MG63 (cell line): ENCODE measurements around the gene VAV3. TPM values are rescaled to one million over a fixed set of nuclear protein-coding genes. Genes with fewer than 3 reads are reported as not detected.
"Not testable (repeated sequence)": the region's sequence is repeated elsewhere in the genome, so short reads cannot be mapped to it uniquely, and the experiment has no call there.

Source experiments
- DNase-seq: peaks from one replicate; pipeline ENCODE4 v3.0.0-alpha.2; 2020
- H3K27me3 ChIP-seq: fragments of 250-450 bp; sonication (Bioruptor Pico); 2 replicates; pipeline ENCODE4 v1.5.1; 2020; ENCODE audit warnings: mild to moderate bottlenecking, moderate library complexity
- H3K36me3 ChIP-seq: fragments of 250-450 bp; sonication (Bioruptor Pico); 2 replicates; pipeline ENCODE4 v1.5.1; 2020; ENCODE audit warnings: mild to moderate bottlenecking, moderate library complexity
- H3K4me3 ChIP-seq: fragments of 250-450 bp; sonication (Bioruptor Pico); 2 replicates; pipeline ENCODE4 v1.5.1; 2020; ENCODE audit warnings: mild to moderate bottlenecking, moderate library complexity
- H3K9me3 ChIP-seq: fragments of 250-450 bp; sonication (Bioruptor Pico); 2 replicates; pipeline ENCODE4 v1.5.1; 2020; ENCODE audit warnings: mild to moderate bottlenecking, moderate library complexity
- total RNA-seq: library from RNA; depleted of rRNA; stranded (reverse); fragments of >200 nt; shearing (Covaris generic); gene quantifications from 2 replicates; pipeline ENCODE4 v1.2.3, GENCODE V29; 2014; ENCODE audit warnings: low replicate concordance

Gene VAV3
- total RNA-seq, 1 experiment from 2014 or later: 0.30 TPM

DNA sequence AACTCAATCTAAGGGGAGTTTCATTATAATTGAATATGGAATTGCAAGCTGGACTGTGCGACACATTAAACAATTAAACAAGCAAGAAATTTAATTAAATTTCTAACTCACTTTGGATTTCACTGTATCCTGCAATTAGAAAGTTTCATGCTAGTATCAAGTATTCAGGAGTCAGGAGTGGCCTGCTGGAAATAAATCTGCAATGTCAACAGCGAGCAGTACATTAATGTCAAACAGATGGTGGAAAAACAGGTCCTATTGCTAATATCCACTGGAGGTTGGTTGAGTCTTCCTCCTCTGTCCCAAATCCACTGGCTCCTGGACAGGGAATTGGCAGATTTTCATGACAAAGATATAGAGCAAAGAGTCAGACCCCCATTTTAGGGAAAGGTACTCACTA lies 237.1 kb downstream of the VAV3 start:
- H3K36me3 ChIP-seq: no peaks in the 10 kb centered on the region
- H3K4me3 ChIP-seq: no peak overlapping the region
- DNase-seq: no peak
- H3K9me3 ChIP-seq: no peaks in the 10 kb centered on the region
- H3K27me3 ChIP-seq: no peaks in the 10 kb centered on the region

DNA sequence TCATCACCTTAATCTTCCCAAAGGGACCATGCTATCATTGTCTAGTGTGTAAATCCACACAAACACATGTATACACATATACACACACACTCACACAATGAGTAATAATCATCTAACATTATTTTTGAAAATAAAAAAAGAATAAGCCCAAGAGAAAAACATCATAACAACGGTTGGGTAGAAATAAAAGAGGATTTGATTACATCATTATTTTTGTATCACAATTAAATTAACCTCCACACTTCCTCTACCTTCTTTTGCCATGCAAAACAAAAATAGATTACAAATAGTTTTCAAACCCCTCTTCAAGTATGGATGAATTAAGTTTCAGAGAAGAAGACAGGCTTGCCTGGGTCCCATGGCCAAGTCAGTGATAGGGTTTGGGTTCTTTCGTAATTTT lies 238.1 kb downstream of the VAV3 start:
- Histone ChIP-seq H3K4me3 (no peak overlapping the region), H3K36me3 (no peaks in the 10 kb centered on the region)
- no peak for DNase-seq

DNA sequence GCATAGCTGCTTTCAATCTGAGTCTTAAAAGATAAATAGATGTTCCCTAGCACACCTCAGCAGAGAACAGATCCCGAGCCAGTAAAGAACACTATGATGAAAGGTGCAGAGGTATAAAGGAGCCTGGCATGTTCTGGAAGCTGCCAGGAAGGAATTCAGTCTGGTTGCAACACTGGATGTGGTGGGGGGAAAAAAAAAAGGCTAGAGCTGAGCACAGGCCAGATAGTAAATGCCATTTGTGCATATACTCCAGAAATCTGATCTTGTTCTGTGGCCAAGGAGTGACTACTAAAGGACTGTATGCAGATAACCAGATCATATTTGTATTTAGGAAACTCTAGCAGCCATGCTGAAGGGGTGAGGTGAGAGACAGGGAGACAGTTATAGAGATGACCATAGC lies 240.3 kb downstream of the VAV3 start:
- no peaks in the 10 kb centered on the region for H3K27me3 ChIP-seq
- no peak for DNase-seq
- H3K36me3 ChIP-seq: no peaks in the 10 kb centered on the region
- H3K4me3 ChIP-seq: no peak overlapping the region
- peaks cover 1% of the 10 kb centered on the region for H3K9me3 ChIP-seq

More for the DNA sequence above, 238.1 kb downstream of the VAV3 start:
- Histone ChIP-seq H3K27me3 (no peaks in the 10 kb centered on the region), H3K9me3 (no peaks in the 10 kb centered on the region)

DNA sequence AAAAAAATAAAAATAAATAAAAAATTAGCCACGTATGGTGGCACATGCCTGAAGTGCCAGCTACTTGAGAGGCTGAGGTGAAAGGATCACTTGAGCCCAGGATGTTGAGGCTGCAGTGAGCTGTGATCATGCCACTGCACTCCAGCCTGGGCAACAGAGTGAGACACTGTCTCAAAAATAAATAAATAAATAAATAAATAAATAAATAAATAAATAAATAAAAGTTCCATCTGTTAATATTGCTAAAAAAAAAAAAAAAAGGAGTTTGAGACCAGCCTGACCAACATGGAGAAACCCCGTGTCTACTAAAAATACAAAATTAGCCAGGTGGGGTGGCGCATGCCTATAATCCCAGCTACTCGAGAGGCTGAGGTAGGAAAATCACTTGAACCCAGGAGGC lies 244.8 kb downstream of the VAV3 start:
- peaks cover 11% of the 10 kb centered on the region for H3K9me3 ChIP-seq
- DNase-seq: not testable (repeated sequence)

DNA sequence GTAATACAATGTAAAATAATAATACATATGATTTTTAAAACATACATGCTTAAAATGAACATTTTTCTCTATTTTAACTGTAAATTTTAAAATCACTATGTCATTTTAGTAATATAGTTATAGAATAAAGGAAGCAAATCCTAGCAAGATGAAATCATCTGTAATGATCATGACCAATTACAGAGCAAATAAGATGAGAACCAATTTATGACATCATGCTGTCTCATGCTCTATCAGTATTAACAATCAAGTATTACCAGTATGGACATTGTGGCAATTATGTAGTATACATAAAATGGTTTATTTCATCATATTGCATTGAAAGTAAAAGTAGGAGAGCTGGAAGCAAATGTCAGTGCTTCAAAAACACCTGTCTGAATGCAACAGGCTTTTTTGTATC lies 255.0 kb downstream of the VAV3 start:
- Histone ChIP-seq H3K36me3 (no peaks in the 10 kb centered on the region), H3K4me3 (no peak overlapping the region), H3K27me3 (no peaks in the 10 kb centered on the region), H3K9me3 (no peaks in the 10 kb centered on the region)
- no peak for DNase-seq

More for the DNA sequence above, 244.8 kb downstream of the VAV3 start:
- not testable (repeated sequence) for H3K4me3 ChIP-seq, H3K36me3 ChIP-seq, H3K27me3 ChIP-seq

DNA sequence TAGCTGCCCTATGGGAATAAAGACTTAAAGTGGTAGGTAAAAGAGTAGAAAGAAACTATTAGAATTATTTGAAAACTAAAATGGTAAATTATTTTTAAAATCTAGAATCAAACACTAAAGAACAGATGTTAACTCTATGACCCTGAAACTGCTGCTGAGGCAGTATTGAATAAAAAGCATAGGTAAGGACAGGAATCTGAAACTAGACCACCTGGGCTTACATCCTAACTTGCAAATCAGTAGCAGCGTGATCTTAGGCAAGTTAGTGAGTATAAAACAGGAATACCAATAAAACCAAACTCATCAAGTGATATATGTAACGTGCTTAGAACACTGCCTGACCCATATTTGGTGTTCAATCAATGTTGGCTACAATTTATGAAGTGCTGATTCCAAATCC lies 257.9 kb downstream of the VAV3 start:
- no peaks in the 10 kb centered on the region for H3K27me3 ChIP-seq
- no peaks in the 10 kb centered on the region for H3K9me3 ChIP-seq
- no peak overlapping the region for H3K4me3 ChIP-seq
- H3K36me3 ChIP-seq: no peaks in the 10 kb centered on the region
- no peak for DNase-seq

DNA sequence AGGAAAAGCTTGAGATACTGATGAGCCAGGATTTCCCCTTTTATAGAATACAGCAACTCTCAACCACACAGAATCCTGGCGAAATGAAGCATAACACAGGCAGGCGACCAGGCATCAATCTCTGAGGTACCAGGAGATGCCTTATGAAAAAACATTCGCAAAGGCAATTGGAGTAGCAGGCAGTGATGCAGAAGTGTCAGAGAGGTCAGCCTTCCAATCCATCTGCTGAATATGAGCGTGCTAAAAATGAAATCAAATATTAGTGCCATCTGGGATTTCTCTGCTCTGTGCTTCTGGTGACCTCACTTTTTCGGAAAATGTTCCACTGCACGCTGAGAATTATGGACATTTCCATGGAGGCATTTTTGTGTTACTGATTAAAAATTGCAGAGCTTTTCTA lies 258.8 kb downstream of the VAV3 start:
- Histone ChIP-seq H3K36me3 (no peaks in the 10 kb centered on the region), H3K4me3 (no peak overlapping the region), H3K27me3 (no peaks in the 10 kb centered on the region), H3K9me3 (no peaks in the 10 kb centered on the region)
- DNase-seq: no peak

DNA sequence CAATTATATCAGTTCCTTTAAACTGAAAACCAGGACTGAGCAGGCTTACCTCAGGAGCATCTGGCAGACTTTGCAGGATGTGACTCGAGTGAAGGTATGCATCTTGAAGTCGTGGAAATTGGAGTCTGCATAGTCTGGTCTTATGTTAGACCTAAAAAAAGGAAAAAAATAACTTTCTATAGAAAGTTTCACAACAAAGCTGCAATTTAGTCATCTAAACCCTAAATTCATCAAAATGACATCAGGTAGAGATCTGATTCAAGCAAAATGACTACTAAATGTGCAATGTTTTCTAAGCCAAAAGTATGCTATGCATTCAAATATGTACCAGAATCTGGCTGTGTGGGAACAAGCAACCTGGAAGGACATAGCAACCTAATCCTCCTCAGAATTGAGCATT lies 260.1 kb downstream of the VAV3 start:
- no peak overlapping the region for H3K4me3 ChIP-seq
- H3K36me3 ChIP-seq: no peaks in the 10 kb centered on the region
- H3K9me3 ChIP-seq: no peaks in the 10 kb centered on the region
- DNase-seq: peak; percentile 80
- no peaks in the 10 kb centered on the region for H3K27me3 ChIP-seq

DNA sequence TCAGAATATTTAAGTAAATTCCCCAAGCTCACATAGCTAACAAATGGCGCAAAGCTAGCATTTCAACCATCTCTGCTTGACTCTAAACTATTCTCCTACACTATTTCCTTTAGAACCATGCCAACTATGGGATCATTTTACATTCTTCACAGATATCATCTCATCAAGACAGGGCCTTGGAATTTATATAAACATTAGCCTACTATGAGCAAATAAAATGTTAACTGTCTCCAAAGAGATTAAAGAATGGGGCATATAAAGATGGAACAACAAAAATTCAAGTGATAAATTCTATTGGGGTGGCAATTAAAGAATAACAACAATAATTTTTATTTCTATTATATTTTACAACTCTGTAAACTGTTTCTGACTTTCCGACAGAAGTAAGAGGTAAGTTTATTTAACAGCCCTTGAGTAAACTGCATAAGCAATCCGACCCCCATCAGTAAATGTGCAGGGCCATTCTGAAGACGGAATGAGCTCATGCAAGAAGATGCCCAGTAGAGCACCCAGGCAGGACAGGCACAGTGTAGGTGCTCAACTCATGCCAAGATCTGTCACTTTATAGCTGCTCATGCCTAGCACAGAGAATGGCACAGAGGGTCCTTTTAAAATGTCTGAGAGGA lies 261.9 kb downstream of the VAV3 start:
- DNase-seq: no peak
- H3K9me3 ChIP-seq: no peaks in the 10 kb centered on the region
- H3K4me3 ChIP-seq: no peak overlapping the region
- no peaks in the 10 kb centered on the region for H3K36me3 ChIP-seq
- H3K27me3 ChIP-seq: no peaks in the 10 kb centered on the region

DNA sequence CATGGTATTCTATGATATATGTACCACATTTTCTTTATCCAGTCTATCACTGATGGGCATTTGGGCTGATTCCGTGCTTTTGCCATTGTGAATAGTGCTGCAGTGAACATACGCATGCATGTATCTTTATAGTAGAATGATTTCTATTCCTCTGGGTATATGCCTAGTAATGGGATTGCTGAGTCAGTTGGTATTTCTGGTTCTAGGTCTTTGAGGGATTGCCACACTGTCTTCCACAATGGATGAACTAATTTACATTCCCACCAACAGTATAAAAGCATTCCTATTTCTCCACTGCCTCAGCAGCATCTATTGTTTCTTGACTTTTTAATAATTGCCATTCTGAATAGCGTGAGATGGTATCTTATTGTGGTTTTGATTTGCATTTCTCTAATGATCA lies 264.3 kb downstream of the VAV3 start:
- not testable (repeated sequence) for H3K36me3 ChIP-seq, H3K4me3 ChIP-seq, H3K27me3 ChIP-seq, DNase-seq, H3K9me3 ChIP-seq

DNA sequence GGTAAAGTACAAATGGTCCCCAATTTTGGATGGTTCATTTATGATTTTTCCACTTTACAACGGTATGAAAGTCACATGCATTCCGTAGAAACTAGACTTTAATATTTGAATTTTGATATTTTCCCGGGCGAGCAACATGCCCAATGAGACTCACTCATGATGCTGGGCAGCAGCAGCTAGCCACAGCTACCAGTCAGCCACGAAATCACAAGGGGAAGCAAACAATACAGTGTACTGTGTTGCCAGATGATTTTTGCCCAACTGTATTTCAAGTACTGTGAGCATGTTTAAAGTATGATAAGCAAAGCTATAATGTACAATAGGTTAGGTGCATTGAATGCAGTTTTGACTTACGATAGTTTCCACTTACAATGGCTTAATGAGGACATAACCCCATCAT lies 266.8 kb downstream of the VAV3 start:
- no peaks in the 10 kb centered on the region for H3K36me3 ChIP-seq
- no peaks in the 10 kb centered on the region for H3K9me3 ChIP-seq
- no peaks in the 10 kb centered on the region for H3K27me3 ChIP-seq
- no peak for DNase-seq
- H3K4me3 ChIP-seq: no peak overlapping the region

DNA sequence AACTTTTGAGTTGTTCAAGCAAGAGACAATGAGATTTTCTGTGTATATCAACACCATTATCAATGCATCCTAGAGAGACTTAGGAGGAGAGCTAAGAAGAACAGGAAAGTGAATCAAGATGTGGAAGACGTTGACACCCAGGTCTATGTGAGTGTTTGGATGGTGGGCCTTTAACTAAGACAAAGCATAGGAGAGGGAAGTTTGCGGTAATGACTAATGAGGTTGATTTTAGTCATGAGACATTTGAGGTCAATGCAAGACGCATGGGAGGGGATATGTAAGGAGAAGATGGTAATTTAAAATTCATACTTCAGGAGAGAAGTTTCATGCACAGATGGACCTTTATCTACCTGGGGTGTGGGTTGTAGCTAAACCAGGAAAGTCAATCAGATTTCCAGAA lies 269.6 kb downstream of the VAV3 start:
- Histone ChIP-seq H3K9me3 (no peaks in the 10 kb centered on the region), H3K36me3 (no peaks in the 10 kb centered on the region), H3K4me3 (no peak overlapping the region), H3K27me3 (no peaks in the 10 kb centered on the region)
- no peak for DNase-seq

DNA sequence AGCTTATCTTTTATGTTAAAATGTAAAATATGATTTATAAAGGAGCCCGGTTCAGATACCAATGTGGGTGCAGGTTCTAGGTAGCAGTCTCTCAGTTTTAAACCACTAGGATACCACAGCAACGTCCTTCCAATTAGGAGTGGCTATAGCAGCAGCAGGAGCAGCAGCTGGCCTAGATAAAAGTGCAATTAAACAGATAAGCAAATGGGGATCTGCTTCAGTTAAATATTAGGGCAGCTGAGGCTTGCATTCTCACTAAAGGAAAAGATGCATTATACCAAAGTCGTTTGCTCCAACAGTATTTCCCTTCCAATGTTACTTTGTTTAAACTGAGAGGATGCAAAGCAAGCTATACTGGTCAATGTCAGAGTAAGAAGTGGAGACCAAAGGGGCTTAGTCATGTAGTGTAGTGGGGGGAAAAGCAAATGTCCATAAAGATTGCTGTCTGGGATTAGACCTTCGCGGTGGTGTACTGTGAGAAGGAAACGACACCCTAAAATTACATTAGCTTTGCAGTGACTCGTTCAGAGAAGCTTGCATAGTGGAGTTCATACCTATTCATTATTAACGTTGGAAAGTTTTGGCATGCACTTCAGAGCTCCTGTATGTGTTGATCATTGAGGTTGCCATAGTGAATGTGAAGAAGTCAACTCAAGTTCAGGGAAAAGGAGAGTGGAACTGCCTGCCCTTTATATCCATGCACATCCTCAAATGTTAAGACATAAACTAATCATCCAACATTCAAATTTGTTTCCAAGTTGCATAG lies 272.2 kb downstream of the VAV3 start:
- no peaks in the 10 kb centered on the region for H3K36me3 ChIP-seq
- no peak for DNase-seq
- H3K9me3 ChIP-seq: no peaks in the 10 kb centered on the region
- H3K27me3 ChIP-seq: no peaks in the 10 kb centered on the region
- H3K4me3 ChIP-seq: no peak overlapping the region

DNA sequence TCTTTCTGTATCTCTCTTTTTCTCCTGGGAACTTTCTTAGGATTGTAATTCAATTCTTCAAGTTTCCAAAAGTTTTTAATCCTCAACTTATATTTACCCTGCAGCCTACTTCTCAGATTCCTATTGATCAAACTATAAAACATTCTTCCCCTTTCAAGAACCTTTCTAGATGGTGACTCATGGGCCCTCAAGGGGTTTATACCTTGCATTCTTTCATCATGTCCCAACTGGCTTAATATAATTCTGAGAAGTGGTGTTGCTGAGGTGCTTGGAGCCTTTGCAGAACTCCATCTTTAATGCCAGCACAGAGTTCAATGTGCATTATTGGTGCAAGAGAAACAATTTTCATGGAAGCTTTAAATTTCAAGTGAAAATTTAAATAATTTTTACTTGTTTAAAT lies 273.4 kb downstream of the VAV3 start:
- Histone ChIP-seq H3K4me3 (no peak overlapping the region), H3K27me3 (no peaks in the 10 kb centered on the region), H3K9me3 (no peaks in the 10 kb centered on the region), H3K36me3 (no peaks in the 10 kb centered on the region)
- no peak for DNase-seq

DNA sequence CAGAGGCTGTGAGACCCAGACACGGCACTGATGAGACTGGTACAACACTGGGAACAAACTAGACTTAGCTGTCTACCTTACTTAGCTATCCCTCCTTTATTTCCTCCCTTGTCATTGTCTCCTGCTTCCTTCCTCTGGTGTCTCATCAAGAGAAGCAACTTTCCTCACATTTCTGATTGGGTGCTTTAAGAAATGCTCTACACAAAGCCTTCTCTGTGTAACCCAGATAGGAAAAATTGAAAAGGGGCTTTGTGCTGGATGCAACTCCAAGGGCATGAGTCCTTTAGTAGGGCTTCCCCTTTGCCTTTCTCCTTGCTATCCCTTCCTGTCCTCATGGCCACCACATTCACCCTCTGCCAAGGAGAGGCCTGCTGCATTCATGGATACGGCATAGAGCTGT lies 274.5 kb downstream of the VAV3 start:
- no peaks in the 10 kb centered on the region for H3K9me3 ChIP-seq
- no peak for DNase-seq
- no peaks in the 10 kb centered on the region for H3K36me3 ChIP-seq
- no peaks in the 10 kb centered on the region for H3K27me3 ChIP-seq
- no peak overlapping the region for H3K4me3 ChIP-seq

DNA sequence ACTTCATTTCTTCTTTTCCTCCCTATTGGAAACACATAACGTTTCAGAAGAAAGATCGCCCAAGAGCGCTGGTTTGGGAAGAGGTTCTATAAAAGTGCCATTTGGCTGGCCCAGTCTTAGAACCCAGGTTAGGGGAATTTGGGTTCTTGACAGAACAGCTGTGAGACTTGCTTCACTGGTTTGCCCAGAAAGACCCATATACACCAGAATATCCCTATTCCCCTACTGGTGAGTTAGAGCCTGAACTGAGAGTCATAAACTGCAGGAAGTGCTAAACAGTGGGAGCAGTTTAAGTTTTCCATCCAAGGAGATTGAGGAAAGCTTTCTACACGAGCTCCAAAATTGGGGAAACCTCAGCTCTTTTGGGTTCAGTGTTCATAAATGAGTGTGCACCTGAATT lies 275.2 kb downstream of the VAV3 start:
- Histone ChIP-seq H3K36me3 (no peaks in the 10 kb centered on the region), H3K27me3 (no peaks in the 10 kb centered on the region), H3K9me3 (no peaks in the 10 kb centered on the region), H3K4me3 (no peak overlapping the region)
- DNase-seq: no peak

DNA sequence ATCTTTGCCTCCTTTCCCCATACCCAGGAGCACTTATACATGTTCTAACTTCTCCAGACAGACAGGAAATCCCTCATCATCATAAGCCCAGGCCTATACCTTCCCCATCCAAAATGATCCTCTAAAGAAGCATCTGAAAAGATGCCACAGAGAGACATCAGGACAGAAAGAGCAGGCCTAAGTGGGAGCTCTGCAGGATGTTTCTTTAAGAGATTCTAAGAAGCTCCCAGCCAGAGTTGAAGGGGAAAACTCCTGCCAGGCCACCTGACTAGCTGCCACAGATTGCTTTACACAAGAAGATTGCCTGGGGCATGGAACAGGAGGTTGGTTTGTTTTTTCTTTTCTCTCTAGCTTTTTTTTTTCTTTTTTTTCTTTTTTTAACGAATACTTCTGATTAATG lies 275.8 kb downstream of the VAV3 start:
- Histone ChIP-seq H3K4me3 (no peak overlapping the region), H3K36me3 (no peaks in the 10 kb centered on the region), H3K9me3 (no peaks in the 10 kb centered on the region), H3K27me3 (no peaks in the 10 kb centered on the region)
- DNase-seq: no peak
